Limb (tissue), 2 donors: ENCODE results near the gene RBAK.
"Not testable (repeated sequence)": the region's sequence is repeated elsewhere in the genome, so short reads cannot be mapped to it uniquely, and the experiment has no call there.

Source experiments
- DNase-seq, 2 donors: peaks; one replicate each; pipeline ENCODE4 v3.0.0-alpha.2; 2016; ENCODE audit errors: extremely low spot score in 2 of 2

The RBAK gene

GRCh38 chr7:5045558-5046396, at the start of gene RBAK:
RBAK (plus strand) TSS chr7:5045860; CDS start chr7:5048077, 2,217 bp downstream.
- DNase-seq, result peak; percentile 92

- no peak for DNase-seq
These were observed 48.9 kb upstream of the RBAK start for GRCh38 chr7:4996696-4997222.

- no peak for DNase-seq
These were observed 47.4 kb upstream of the RBAK start for GRCh38 chr7:4998244-4998643.

- no peak for DNase-seq
These were observed 46.8 kb upstream of the RBAK start for GRCh38 chr7:4998910-4999309.

- DNase-seq, result no peak
These were observed 46.2 kb upstream of the RBAK start for GRCh38 chr7:4999369-4999950.

GRCh38 chr7:5001003-5001402, 44.7 kb upstream of the RBAK start:
- DNase-seq, result no peak

- no peak for DNase-seq
These were observed 43.7 kb upstream of the RBAK start for GRCh38 chr7:5001911-5002310.

GRCh38 chr7:5005066-5005465, 40.6 kb upstream of the RBAK start:
- DNase-seq, result no peak

- DNase-seq, result no peak
These were observed 32.7 kb upstream of the RBAK start for GRCh38 chr7:5012985-5013384.

- DNase-seq, result not testable (repeated sequence)
These were observed 29.7 kb upstream of the RBAK start for GRCh38 chr7:5015936-5016335.

- DNase-seq, result not testable (repeated sequence)
These were observed 28.0 kb upstream of the RBAK start for GRCh38 chr7:5017626-5018025.

- no peak for DNase-seq
These were observed 25.6 kb upstream of the RBAK start for GRCh38 chr7:5020098-5020497.

- not testable (repeated sequence) for DNase-seq
These were observed 24.6 kb upstream of the RBAK start for GRCh38 chr7:5020976-5021550.

GRCh38 chr7:5023626-5024025, 22.0 kb upstream of the RBAK start:
- not testable (repeated sequence) for DNase-seq

GRCh38 chr7:5027796-5028410, 17.8 kb upstream of the RBAK start:
- not testable (repeated sequence) for DNase-seq

- DNase-seq, result not testable (repeated sequence)
These were observed 12.5 kb upstream of the RBAK start for GRCh38 chr7:5033186-5033585.

GRCh38 chr7:5035276-5035675, 10.4 kb upstream of the RBAK start:
- DNase-seq, result no peak

GRCh38 chr7:5036446-5036845, 9.2 kb upstream of the RBAK start:
- DNase-seq, result no peak

GRCh38 chr7:5041047-5041446, 4.6 kb upstream of the RBAK start:
- DNase-seq, result no peak

GRCh38 chr7:5043661-5044060, 2.0 kb upstream of the RBAK start:
- no peak for DNase-seq

- not testable (repeated sequence) for DNase-seq
These were observed 705 bp downstream of the RBAK start for GRCh38 chr7:5046397-5046732.

GRCh38 chr7:5047127-5047526, 1.5 kb downstream of the RBAK start:
- not testable (repeated sequence) for DNase-seq
